GM03348 (cell line): ENCODE measurements around the gene ATG2B.

Experiments
- DNase-seq: peaks from one replicate; pipeline ENCODE4 v3.0.0; 2012; ENCODE audit warnings: low spot score

Gene ATG2B

GRCh38 chr14:96362965-96363750 is at the start of gene ATG2B, which contains the start of gene GSKIP:
TSS of gene ATG2B (minus strand) at chr14:96363341. CDS start at chr14:96362976, 365 bp downstream.
TSS of gene GSKIP (plus strand) at chr14:96363526. CDS start at chr14:96382248, 18,722 bp downstream.
- DNase-seq, result peak; percentile 98

- DNase-seq, result no peak
These were observed 47.0 kb upstream of the ATG2B start for GRCh38 chr14:96410119-96410518.

GRCh38 chr14:96409701-96410100 is 46.6 kb upstream of the ATG2B start:
- DNase-seq, result no peak

GRCh38 chr14:96408608-96409007 is 45.5 kb upstream of the ATG2B start:
- no peak for DNase-seq

- no peak for DNase-seq
These were observed 44.9 kb upstream of the ATG2B start for GRCh38 chr14:96407935-96408570.

- no peak for DNase-seq
These were observed 42.5 kb upstream of the ATG2B start for GRCh38 chr14:96405677-96406076.

GRCh38 chr14:96403409-96403808 is 40.3 kb upstream of the ATG2B start:
- no peak for DNase-seq

- DNase-seq, result no peak
These were observed 37.4 kb upstream of the ATG2B start for GRCh38 chr14:96400495-96400894.

- DNase-seq, result no peak
These were observed 36.3 kb upstream of the ATG2B start for GRCh38 chr14:96399405-96399804.

- no peak for DNase-seq
These were observed 35.8 kb upstream of the ATG2B start for GRCh38 chr14:96398921-96399320.

- DNase-seq, result no peak
These were observed 35.3 kb upstream of the ATG2B start for GRCh38 chr14:96398432-96398831.

GRCh38 chr14:96394047-96394815 is 31.1 kb upstream of the ATG2B start:
- DNase-seq, result no peak

GRCh38 chr14:96393071-96393691 is 30.0 kb upstream of the ATG2B start:
- DNase-seq, result no peak

- DNase-seq, result peak; percentile 100
These were observed 28.4 kb upstream of the ATG2B start for GRCh38 chr14:96391293-96392118.

- DNase-seq, result no peak
These were observed 27.8 kb upstream of the ATG2B start for GRCh38 chr14:96390965-96391292.

GRCh38 chr14:96385385-96385784 is 22.2 kb upstream of the ATG2B start:
- DNase-seq, result no peak

GRCh38 chr14:96384740-96385139 is 21.6 kb upstream of the ATG2B start:
- DNase-seq, result no peak

- DNase-seq, result no peak
These were observed 20.9 kb upstream of the ATG2B start for GRCh38 chr14:96384053-96384452.

GRCh38 chr14:96383445-96383844 is 20.3 kb upstream of the ATG2B start:
- no peak for DNase-seq

- DNase-seq, result no peak
These were observed 17.6 kb upstream of the ATG2B start for GRCh38 chr14:96380735-96381134.

GRCh38 chr14:96376093-96376492 is 13.0 kb upstream of the ATG2B start:
- DNase-seq, result no peak

GRCh38 chr14:96373538-96373937 is 10.4 kb upstream of the ATG2B start:
- no peak for DNase-seq
